K562 (cell line): ENCODE data around the gene LRP6. TPM values are rescaled to one million over a fixed set of nuclear protein-coding genes. Genes with fewer than 3 reads are reported as not detected.

Source experiments
- CHCHD3 ChIP-seq: fragments of 250-450 bp; sonication (Bioruptor Pico); IDR thresholded peaks from 2 replicates; pipeline ENCODE4 v2.1.2; 2022; ENCODE audit warnings: mild to moderate bottlenecking
- DPF2 ChIP-seq: fragments of 450-650 bp; IDR thresholded peaks from 2 replicates; pipeline ENCODE4 v1.6.1; 2016
- HNRNPK ChIP-seq: fragments of 200-400 bp; formaldehyde crosslinking; IDR thresholded peaks from one replicate; pipeline ENCODE4 v1.6.1; 2018; ENCODE audit warnings: mild to moderate bottlenecking, low read depth, low read length; ENCODE audit not compliant: poor library complexity, severe bottlenecking
- IRF9 ChIP-seq: fragments of 450-650 bp; IDR thresholded peaks from 2 replicates; pipeline ENCODE4 v1.6.1; 2016; ENCODE audit warnings: missing biosample characterization, missing genetic modification characterization
- RERE ChIP-seq: sonication (generic); formaldehyde crosslinking; IDR thresholded peaks from 2 replicates; pipeline ENCODE4 v1.8.0; 2023; ENCODE audit warnings: missing genetic modification reagents, mild to moderate bottlenecking, borderline replicate concordance
- SPI1 ChIP-seq: IDR thresholded peaks from 2 replicates; pipeline ENCODE4 v1.6.1; 2011; ENCODE audit warnings: low read depth, low read length, control low read depth, borderline replicate concordance
- STAG1 ChIP-seq: sonication (generic); formaldehyde crosslinking; IDR thresholded peaks from 2 replicates; pipeline ENCODE4 v1.5.0; 2020; ENCODE audit warnings: missing genetic modification reagents, borderline replicate concordance
- ZNF143 ChIP-seq: sonication (generic); formaldehyde crosslinking; IDR thresholded peaks from 2 replicates; pipeline ENCODE4 v1.9.0; 2022; ENCODE audit warnings: mild to moderate bottlenecking, missing genetic modification reagents
- ZNF57 ChIP-seq: fragments of 450-650 bp; formaldehyde crosslinking; IDR thresholded peaks from 2 replicates; pipeline ENCODE4 v1.4.0; 2020; ENCODE audit warnings: mild to moderate bottlenecking, moderate library complexity
- ZNF696 ChIP-seq: fragments of 250-450 bp; sonication (Bioruptor Pico); conservative IDR thresholded peaks from 2 replicates; pipeline ENCODE4 v1.4.0; 2020; ENCODE audit warnings: mild to moderate bottlenecking, moderate library complexity
- polyA plus RNA-seq, 8 experiments: library from polyadenylated mRNA; depleted of rRNA in 4 of 8; stranded (reverse) in 5 of 8; unstranded in 3 of 8; fragments of >200 nt; fragmentation: Nextera tagmentation in 2 of 8; fragmentation: Illumina TruSeq in 1 of 8; extraction: Ambion mirVana in 2 of 8; extraction: Trizol in 1 of 8; gene quantifications; 2 replicates each; pipeline versions ENCODE4 v1.2.1 to v1.2.3, GENCODE V29; 2011 to 2014; ENCODE audit warnings: inconsistent platforms in 1 of 8, missing spikeins in 1 of 8
- total RNA-seq, 7 experiments: library from RNA; depleted of rRNA in 6 of 7; stranded (reverse); fragments of >200 nt in 6 of 7; fragmentation: Illumina TruSeq in 2 of 7; extraction: Trizol in 2 of 7; gene quantifications; 2 replicates each; pipeline versions ENCODE4 v1.2.1 to v1.2.3, GENCODE V29; 2011 to 2021; ENCODE audit warnings: low replicate concordance in 1 of 7
- TF ChIP-seq, protein P1 (sequence below): fragments of 450-650 bp; conservative IDR thresholded peaks from 2 replicates; pipeline ENCODE4 v1.6.1; 2016; ENCODE audit warnings: missing genetic modification characterization, low read depth, mild to moderate bottlenecking, missing compliant biosample characterization, moderate library complexity
- TF ChIP-seq, protein P2 (sequence below), 2 experiments: fragments of 450-650 bp; conservative IDR thresholded peaks; 2 replicates each; pipeline ENCODE4 v1.6.1; 2017; ENCODE audit warnings: mild to moderate bottlenecking in 2 of 2, moderate library complexity in 2 of 2
- TF ChIP-seq, protein P3 (sequence below): fragments of 250-450 bp; sonication (Bioruptor Pico); IDR thresholded peaks from 2 replicates; pipeline ENCODE4 v1.8.0; 2021; ENCODE audit warnings: moderate library complexity, mild to moderate bottlenecking, inconsistent platforms
- TF ChIP-seq, protein P4 (sequence below): fragments of 450-650 bp; IDR thresholded peaks from 2 replicates; pipeline ENCODE4 v1.6.1; 2014; ENCODE audit warnings: low read depth, mild to moderate bottlenecking, moderate library complexity, borderline replicate concordance

LRP6 gene
- total and polyA plus RNA-seq, 9 of the 15 experiments (the other 6 are each of a cell fraction or from before 2014, with no cell fraction given): 3.0 to 17.0 (median 10.8) TPM

GRCh38 chr12:12266873-12267741 is at the start of gene LRP6 (continued):
- no peak for TF ChIP-seq RERE (CRISPR knock-in tag)
- TF ChIP-seq, protein P1, sequence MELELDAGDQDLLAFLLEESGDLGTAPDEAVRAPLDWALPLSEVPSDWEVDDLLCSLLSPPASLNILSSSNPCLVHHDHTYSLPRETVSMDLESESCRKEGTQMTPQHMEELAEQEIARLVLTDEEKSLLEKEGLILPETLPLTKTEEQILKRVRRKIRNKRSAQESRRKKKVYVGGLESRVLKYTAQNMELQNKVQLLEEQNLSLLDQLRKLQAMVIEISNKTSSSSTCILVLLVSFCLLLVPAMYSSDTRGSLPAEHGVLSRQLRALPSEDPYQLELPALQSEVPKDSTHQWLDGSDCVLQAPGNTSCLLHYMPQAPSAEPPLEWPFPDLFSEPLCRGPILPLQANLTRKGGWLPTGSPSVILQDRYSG (tag): no peak
- TF ChIP-seq DPF2: 0 out of 2 replicates have a peak, but pooled peaks have one; percentile 37
- TF ChIP-seq, protein P2, sequence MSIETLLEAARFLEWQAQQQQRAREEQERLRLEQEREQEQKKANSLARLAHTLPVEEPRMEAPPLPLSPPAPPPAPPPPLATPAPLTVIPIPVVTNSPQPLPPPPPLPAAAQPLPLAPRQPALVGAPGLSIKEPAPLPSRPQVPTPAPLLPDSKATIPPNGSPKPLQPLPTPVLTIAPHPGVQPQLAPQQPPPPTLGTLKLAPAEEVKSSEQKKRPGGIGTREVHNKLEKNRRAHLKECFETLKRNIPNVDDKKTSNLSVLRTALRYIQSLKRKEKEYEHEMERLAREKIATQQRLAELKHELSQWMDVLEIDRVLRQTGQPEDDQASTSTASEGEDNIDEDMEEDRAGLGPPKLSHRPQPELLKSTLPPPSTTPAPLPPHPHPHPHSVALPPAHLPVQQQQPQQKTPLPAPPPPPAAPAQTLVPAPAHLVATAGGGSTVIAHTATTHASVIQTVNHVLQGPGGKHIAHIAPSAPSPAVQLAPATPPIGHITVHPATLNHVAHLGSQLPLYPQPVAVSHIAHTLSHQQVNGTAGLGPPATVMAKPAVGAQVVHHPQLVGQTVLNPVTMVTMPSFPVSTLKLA (conservative IDR thresholded peaks at IDR 0.05): peak; percentile 93 to 97
- no peak for TF ChIP-seq ZNF143 (CRISPR knock-in tag)
- TF ChIP-seq CHCHD3: no peak
- TF ChIP-seq, protein P3, sequence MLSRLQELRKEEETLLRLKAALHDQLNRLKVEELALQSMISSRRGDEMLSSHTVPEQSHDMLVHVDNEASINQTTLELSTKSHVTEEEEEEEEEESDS (CRISPR knock-in tag): no peak
- no peak for TF ChIP-seq HNRNPK
- TF ChIP-seq IRF9 (tag): no peak
- TF ChIP-seq, protein P4, sequence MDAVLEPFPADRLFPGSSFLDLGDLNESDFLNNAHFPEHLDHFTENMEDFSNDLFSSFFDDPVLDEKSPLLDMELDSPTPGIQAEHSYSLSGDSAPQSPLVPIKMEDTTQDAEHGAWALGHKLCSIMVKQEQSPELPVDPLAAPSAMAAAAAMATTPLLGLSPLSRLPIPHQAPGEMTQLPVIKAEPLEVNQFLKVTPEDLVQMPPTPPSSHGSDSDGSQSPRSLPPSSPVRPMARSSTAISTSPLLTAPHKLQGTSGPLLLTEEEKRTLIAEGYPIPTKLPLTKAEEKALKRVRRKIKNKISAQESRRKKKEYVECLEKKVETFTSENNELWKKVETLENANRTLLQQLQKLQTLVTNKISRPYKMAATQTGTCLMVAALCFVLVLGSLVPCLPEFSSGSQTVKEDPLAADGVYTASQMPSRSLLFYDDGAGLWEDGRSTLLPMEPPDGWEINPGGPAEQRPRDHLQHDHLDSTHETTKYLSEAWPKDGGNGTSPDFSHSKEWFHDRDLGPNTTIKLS: peak; percentile 65; the same call in 1 of the 2 replicates
- TF ChIP-seq SPI1: no peak
- TF ChIP-seq STAG1 (CRISPR knock-in tag): no peak
- TF ChIP-seq ZNF57: no peak
- TF ChIP-seq ZNF696: no peak
